ENCODE measurements around the gene DLG2.

Gene DLG2

DNA sequence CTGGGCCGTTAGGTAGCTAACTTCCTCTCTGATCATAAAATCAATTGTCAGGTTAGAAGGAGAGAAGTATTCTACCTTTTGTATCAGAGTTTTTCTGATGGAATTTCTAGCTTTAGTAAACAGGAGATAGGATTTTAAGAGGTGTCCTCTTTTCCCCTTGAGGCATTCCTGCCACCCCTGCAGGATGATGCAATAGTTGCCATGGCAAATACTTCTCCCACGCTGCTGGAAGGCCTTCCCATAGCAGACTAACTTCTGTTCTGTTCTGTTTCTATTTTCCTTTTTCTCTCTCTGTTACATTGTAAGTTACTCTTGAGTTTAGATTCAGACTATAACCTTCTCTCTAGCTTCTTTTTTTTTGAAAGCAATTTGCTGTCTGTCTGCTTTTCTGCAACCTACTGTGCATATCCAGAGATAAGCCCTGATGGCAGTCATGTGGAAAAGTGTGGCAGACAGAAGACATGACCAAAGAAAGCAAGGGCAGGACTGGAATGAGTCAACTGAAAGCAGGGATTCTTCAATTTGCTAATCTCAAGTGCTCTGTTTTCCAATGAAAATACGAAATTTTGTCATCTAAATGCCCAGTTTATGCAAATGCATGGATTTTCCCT lies 679.1 kb downstream of the DLG2 start:
- H3K4me1 ChIP-seq (ENCODE audit: control insufficient read depth, insufficient read depth, low read length), result peaks cover 4% of the 10 kb centered on the region
- H3K9me3 ChIP-seq (ENCODE audit: control insufficient read depth, insufficient read depth, low read length), result no peaks in the 10 kb centered on the region
- H3K4me3 ChIP-seq (ENCODE audit: low read depth, low read length), result no peak overlapping the region
- H3K9ac ChIP-seq (ENCODE audit: low read depth, low read length), result no peak overlapping the region
- no peaks in the 10 kb centered on the region for H3K36me3 ChIP-seq (ENCODE audit: control insufficient read depth, insufficient read depth, low read length)
- H3K27me3 ChIP-seq (ENCODE audit: control insufficient read depth, insufficient read depth, low read length), result no peaks in the 10 kb centered on the region

DNA sequence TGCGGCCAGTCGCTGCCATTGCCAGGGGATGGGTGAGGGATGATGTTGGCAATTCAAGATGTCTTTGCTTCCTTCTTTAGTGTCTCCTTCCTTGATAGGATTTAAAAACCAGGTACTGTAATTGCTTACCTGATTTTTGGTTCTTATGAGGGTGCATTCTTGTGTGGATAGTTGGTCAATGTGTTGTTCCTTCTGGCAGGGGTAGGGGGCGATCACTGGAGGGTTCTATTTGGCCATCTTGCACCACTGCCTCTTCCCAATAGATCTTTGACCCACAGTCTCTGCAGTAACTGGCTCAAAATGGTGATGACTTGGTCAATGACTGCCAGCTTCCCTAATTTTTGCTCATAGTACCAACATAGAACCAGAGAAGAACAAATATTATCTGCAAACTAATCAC lies 680.1 kb downstream of the DLG2 start:
- Histone ChIP-seq H3K27me3 (ENCODE audit: control insufficient read depth, insufficient read depth, low read length) (no peaks in the 10 kb centered on the region), H3K4me1 (ENCODE audit: control insufficient read depth, insufficient read depth, low read length) (peaks cover 4% of the 10 kb centered on the region), H3K36me3 (ENCODE audit: control insufficient read depth, insufficient read depth, low read length) (no peaks in the 10 kb centered on the region), H3K9ac (ENCODE audit: low read depth, low read length) (no peak overlapping the region), H3K4me3 (ENCODE audit: low read depth, low read length) (no peak overlapping the region), H3K9me3 (ENCODE audit: control insufficient read depth, insufficient read depth, low read length) (no peaks in the 10 kb centered on the region)

DNA sequence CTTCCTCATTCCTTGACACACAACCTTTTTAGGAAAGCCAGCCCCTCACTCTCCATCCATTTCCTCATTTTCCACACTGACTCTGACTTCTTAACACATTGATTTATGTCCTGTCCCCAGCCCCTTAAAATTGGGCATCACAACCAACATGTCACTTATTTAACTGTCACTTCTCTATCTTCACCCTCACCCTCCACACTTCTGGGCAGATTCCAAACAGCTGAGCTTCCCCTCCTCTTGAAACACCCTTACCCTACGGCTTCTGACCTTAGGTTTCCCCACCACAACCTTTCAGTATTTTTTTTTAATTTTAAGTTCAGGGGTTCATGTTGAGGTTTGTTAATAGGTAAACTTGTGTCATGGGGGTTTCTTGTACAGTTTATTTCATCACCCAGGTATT lies 696.3 kb downstream of the DLG2 start:
- no peak overlapping the region for H3K4me3 ChIP-seq (ENCODE audit: low read depth, low read length)
- no peaks in the 10 kb centered on the region for H3K4me1 ChIP-seq (ENCODE audit: control insufficient read depth, insufficient read depth, low read length)
- H3K9ac ChIP-seq (ENCODE audit: low read depth, low read length), result no peak overlapping the region

GRCh38 chr11:84929738-84930137 lies 697.4 kb downstream of the DLG2 start:
- Histone ChIP-seq H3K4me3 (ENCODE audit: low read depth, low read length) (no peak overlapping the region), H3K36me3 (ENCODE audit: control insufficient read depth, insufficient read depth, low read length) (no peaks in the 10 kb centered on the region), H3K27me3 (ENCODE audit: control insufficient read depth, insufficient read depth, low read length) (no peaks in the 10 kb centered on the region), H3K9ac (ENCODE audit: low read depth, low read length) (no peak overlapping the region), H3K9me3 (ENCODE audit: control insufficient read depth, insufficient read depth, low read length) (no peaks in the 10 kb centered on the region), H3K4me1 (ENCODE audit: control insufficient read depth, insufficient read depth, low read length) (peaks cover 1% of the 10 kb centered on the region)

More for the DNA sequence above, 696.3 kb downstream of the DLG2 start:
- Histone ChIP-seq H3K27me3 (ENCODE audit: control insufficient read depth, insufficient read depth, low read length) (no peaks in the 10 kb centered on the region), H3K9me3 (ENCODE audit: control insufficient read depth, insufficient read depth, low read length) (no peaks in the 10 kb centered on the region), H3K36me3 (ENCODE audit: control insufficient read depth, insufficient read depth, low read length) (no peaks in the 10 kb centered on the region)

DNA sequence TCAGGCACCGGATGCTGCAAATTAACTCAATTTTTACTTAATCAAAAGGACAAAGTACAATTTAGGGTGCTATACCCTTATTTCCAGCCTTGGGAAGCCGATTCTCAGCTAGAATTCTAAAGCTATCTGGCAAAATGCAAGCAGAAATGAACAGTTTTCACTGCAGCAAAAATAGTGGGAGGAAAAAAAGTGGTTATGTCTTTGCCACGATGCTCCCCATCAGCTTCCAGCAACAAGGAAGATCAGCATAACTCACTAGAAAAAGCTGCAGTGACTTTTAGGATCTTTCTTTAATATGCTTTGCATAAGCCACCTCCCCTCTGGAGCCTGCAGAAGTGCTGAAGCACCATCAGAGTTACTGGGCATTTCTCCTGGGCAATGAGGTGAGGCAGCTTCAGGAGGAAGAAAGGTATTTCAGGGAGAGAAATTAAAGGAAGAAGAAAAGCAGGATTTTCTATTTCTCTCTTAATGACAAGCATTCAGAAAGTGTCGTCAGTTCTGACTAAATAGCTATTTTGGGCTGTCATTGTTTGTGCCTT lies 702.9 kb downstream of the DLG2 start:
- Histone ChIP-seq H3K9me3 (ENCODE audit: control insufficient read depth, insufficient read depth, low read length) (no peaks in the 10 kb centered on the region), H3K27me3 (ENCODE audit: control insufficient read depth, insufficient read depth, low read length) (no peaks in the 10 kb centered on the region)

DNA sequence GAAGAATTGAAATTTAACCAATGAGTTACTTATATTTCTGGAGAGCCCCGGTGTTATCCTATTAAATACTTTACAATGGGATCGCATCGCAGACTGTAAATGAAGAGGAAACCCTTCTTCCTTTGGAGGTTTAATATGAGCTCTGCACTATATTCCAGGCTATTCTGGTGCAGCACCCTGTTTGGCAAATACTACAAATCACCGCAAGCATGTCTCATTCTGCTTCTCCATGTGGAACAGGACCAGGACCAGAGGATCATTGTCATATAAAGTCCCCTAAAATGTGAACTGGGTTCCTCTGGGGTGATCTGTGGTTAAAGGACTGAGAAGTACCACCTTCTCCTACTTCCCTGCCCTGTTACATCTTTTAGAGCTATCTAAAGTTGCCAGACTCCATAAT lies 703.7 kb downstream of the DLG2 start:
- Histone ChIP-seq H3K36me3 (ENCODE audit: control insufficient read depth, insufficient read depth, low read length) (no peaks in the 10 kb centered on the region), H3K4me1 (ENCODE audit: control insufficient read depth, insufficient read depth, low read length) (peaks cover 27% of the 10 kb centered on the region), H3K27me3 (ENCODE audit: control insufficient read depth, insufficient read depth, low read length) (no peaks in the 10 kb centered on the region), H3K9ac (ENCODE audit: low read depth, low read length) (no peak overlapping the region), H3K4me3 (ENCODE audit: low read depth, low read length) (no peak overlapping the region), H3K9me3 (ENCODE audit: control insufficient read depth, insufficient read depth, low read length) (no peaks in the 10 kb centered on the region)

More for the DNA sequence above, 702.9 kb downstream of the DLG2 start:
- no peaks in the 10 kb centered on the region for H3K36me3 ChIP-seq (ENCODE audit: control insufficient read depth, insufficient read depth, low read length)
- peaks cover 27% of the 10 kb centered on the region for H3K4me1 ChIP-seq (ENCODE audit: control insufficient read depth, insufficient read depth, low read length)
- H3K4me3 ChIP-seq (ENCODE audit: low read depth, low read length), result no peak overlapping the region
- no peak overlapping the region for H3K9ac ChIP-seq (ENCODE audit: low read depth, low read length)

DNA sequence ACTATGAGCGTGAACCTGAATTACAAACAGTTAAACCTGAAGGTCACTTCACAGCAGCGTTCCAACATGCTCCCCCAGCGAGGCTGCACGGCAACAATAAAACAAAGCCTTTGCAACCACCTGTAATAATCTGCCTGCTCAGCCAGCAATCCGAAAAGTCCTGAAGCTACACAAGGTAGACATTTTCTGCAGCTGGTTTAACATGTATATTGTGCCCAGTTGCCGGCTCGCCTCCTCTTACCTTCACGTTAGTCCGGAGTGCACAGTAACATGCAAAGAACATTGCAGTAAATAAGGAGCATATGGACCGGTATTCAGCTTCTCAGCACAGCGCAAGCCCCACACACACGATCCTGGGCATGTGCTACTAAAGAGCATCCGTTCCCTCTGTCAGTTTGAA lies 704.3 kb downstream of the DLG2 start:
- Histone ChIP-seq H3K9ac (ENCODE audit: low read depth, low read length) (peak overlapping the region; percentile 3), H3K4me3 (ENCODE audit: low read depth, low read length) (peak overlapping the region; percentile 46), H3K4me1 (ENCODE audit: control insufficient read depth, insufficient read depth, low read length) (peaks cover 27% of the 10 kb centered on the region), H3K36me3 (ENCODE audit: control insufficient read depth, insufficient read depth, low read length) (no peaks in the 10 kb centered on the region), H3K27me3 (ENCODE audit: control insufficient read depth, insufficient read depth, low read length) (no peaks in the 10 kb centered on the region), H3K9me3 (ENCODE audit: control insufficient read depth, insufficient read depth, low read length) (no peaks in the 10 kb centered on the region)

DNA sequence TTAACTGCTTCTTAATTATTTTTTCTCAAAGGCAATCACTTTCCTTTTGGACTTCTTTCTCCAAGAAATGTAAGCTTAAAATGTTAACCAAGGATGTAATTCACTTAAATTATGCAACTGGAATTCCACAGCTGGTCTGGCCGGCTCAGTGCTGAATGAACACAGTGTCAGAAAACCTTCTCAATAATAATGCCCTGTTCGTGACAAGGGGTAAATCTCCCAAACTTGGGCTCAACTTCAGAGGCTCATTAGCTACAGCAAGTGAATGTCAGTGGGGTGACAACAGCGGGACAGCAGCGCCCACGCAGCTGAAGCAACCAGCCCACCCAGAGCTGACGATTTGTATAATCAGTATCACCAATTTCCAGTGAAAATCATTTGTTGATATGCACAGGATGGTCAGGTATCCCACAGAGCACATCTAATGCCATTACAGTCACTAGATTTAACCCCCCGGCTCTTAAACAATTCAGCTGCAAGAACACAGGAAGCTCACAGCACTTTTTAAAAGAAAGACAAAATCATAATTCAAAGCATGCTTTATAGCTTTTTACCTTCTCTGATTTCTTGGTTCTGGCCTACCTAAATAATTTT lies 704.8 kb downstream of the DLG2 start:
- peaks cover 27% of the 10 kb centered on the region for H3K4me1 ChIP-seq (ENCODE audit: control insufficient read depth, insufficient read depth, low read length)
- H3K9ac ChIP-seq (ENCODE audit: low read depth, low read length), result peak overlapping the region; percentile 3
- H3K9me3 ChIP-seq (ENCODE audit: control insufficient read depth, insufficient read depth, low read length), result no peaks in the 10 kb centered on the region
- H3K27me3 ChIP-seq (ENCODE audit: control insufficient read depth, insufficient read depth, low read length), result no peaks in the 10 kb centered on the region
- peak overlapping the region; percentile 46 for H3K4me3 ChIP-seq (ENCODE audit: low read depth, low read length)
- no peaks in the 10 kb centered on the region for H3K36me3 ChIP-seq (ENCODE audit: control insufficient read depth, insufficient read depth, low read length)

GRCh38 chr11:84914511-84914910 lies 712.6 kb downstream of the DLG2 start:
- no peaks in the 10 kb centered on the region for H3K36me3 ChIP-seq (ENCODE audit: control insufficient read depth, insufficient read depth, low read length)
- H3K9ac ChIP-seq (ENCODE audit: low read depth, low read length), result no peak overlapping the region
- H3K9me3 ChIP-seq (ENCODE audit: control insufficient read depth, insufficient read depth, low read length), result no peaks in the 10 kb centered on the region
- no peaks in the 10 kb centered on the region for H3K27me3 ChIP-seq (ENCODE audit: control insufficient read depth, insufficient read depth, low read length)
- H3K4me1 ChIP-seq (ENCODE audit: control insufficient read depth, insufficient read depth, low read length), result no peaks in the 10 kb centered on the region
- H3K4me3 ChIP-seq (ENCODE audit: low read depth, low read length), result no peak overlapping the region

DNA sequence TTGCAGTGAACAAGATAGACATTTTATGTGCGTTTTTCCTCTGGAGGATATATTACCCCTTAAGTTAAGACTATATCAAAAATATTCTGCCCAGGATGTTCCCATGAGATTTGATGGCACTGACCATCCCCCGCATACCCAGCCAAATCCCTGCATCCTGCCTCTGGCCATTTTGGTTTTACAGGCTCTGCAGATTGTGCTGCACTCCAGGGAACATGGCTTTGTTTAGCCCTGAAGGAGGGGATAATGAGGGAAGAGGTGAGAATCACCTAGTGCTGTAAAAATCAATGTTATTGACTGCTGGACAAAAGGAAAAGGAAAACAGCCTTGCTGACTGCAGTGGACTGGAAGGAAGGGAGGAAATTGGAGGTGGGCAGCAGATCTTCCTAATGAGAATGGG lies 717.4 kb downstream of the DLG2 start:
- H3K27me3 ChIP-seq (ENCODE audit: control insufficient read depth, insufficient read depth, low read length), result no peaks in the 10 kb centered on the region
- no peaks in the 10 kb centered on the region for H3K36me3 ChIP-seq (ENCODE audit: control insufficient read depth, insufficient read depth, low read length)
- no peaks in the 10 kb centered on the region for H3K9me3 ChIP-seq (ENCODE audit: control insufficient read depth, insufficient read depth, low read length)
- no peak overlapping the region for H3K4me3 ChIP-seq (ENCODE audit: low read depth, low read length)
- no peak overlapping the region for H3K9ac ChIP-seq (ENCODE audit: low read depth, low read length)
- no peaks in the 10 kb centered on the region for H3K4me1 ChIP-seq (ENCODE audit: control insufficient read depth, insufficient read depth, low read length)

- Histone ChIP-seq H3K4me1 (ENCODE audit: control insufficient read depth, insufficient read depth, low read length) (no peaks in the 10 kb centered on the region), H3K27me3 (ENCODE audit: control insufficient read depth, insufficient read depth, low read length) (no peaks in the 10 kb centered on the region), H3K4me3 (ENCODE audit: low read depth, low read length) (no peak overlapping the region), H3K9me3 (ENCODE audit: control insufficient read depth, insufficient read depth, low read length) (no peaks in the 10 kb centered on the region), H3K36me3 (ENCODE audit: control insufficient read depth, insufficient read depth, low read length) (no peaks in the 10 kb centered on the region), H3K9ac (ENCODE audit: low read depth, low read length) (no peak overlapping the region)
Observed at GRCh38 chr11:84906995-84907394, 720.1 kb downstream of the DLG2 start.

DNA sequence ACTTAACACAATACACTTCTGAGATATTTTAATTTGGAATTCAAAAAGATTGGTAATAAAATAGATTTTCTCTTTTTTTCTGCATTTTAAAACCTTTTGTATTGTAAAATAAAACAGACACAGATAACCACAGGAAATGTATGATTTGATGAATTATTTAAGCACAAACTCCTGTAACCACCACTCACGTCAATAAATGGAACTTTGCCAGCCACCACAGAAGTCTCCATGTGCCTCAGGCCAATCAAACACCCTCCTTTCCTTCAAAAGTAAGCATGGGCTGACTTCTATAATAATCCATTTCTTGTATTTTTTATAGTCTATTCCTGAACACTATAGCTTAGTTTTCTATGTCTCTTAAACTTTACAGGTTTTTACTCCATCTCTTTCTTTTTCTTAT lies 721.7 kb downstream of the DLG2 start:
- Histone ChIP-seq H3K4me1 (ENCODE audit: control insufficient read depth, insufficient read depth, low read length) (no peaks in the 10 kb centered on the region), H3K4me3 (ENCODE audit: low read depth, low read length) (no peak overlapping the region), H3K9ac (ENCODE audit: low read depth, low read length) (no peak overlapping the region), H3K9me3 (ENCODE audit: control insufficient read depth, insufficient read depth, low read length) (no peaks in the 10 kb centered on the region), H3K36me3 (ENCODE audit: control insufficient read depth, insufficient read depth, low read length) (no peaks in the 10 kb centered on the region), H3K27me3 (ENCODE audit: control insufficient read depth, insufficient read depth, low read length) (no peaks in the 10 kb centered on the region)
